Measurements from ENCODE around the gene C2CD4D. TPM values are rescaled to one million over a fixed set of nuclear protein-coding genes. Genes with fewer than 3 reads are reported as not detected.
"Not testable (repeated sequence)": the region's sequence is repeated elsewhere in the genome, so short reads cannot be mapped to it uniquely, and the experiment has no call there.

C2CD4D gene
- total and polyA plus RNA-seq, 7 experiments from 2014 or later, result 0.18 to 0.87 (median 0.34) TPM; not detected in 4

- Mint-ChIP-seq H3K27ac (peak overlapping the region in 7 of 9 donors; percentile 43 to 78 (median 74)), H3K4me1 (peaks cover 10 to 43% (median 24%) of the 10 kb centered on the region in 7 donors), H3K36me3 (peaks cover 10 to 29% (median 14%) of the 10 kb centered on the region in 5 donors)
- peaks cover 0 to 22% (median 0%) of the 10 kb centered on the region in 3 experiments for H3K36me3 ChIP-seq (ENCODE audit: control insufficient read depth in 2 of 3, insufficient read depth in 3 of 3, low read length in 3 of 3)
- DNase-seq; H3K4me3 Mint-ChIP-seq; ATAC-seq; H3K27ac ChIP-seq (ENCODE audit: low read depth, low read length); H3K27me3 Mint-ChIP-seq; CTCF ChIA-PET; H3K4me3 ChIP-seq (ENCODE audit: low read length); H3K4me1 ChIP-seq (ENCODE audit: control insufficient read depth in 2 of 2, insufficient read depth in 2 of 2, low read length in 2 of 2); H3K27me3 ChIP-seq (ENCODE audit: control insufficient read depth in 2 of 2, insufficient read depth in 2 of 2, low read length in 2 of 2); H3K9me3 ChIP-seq (ENCODE audit: control insufficient read depth in 2 of 3, low read length in 3 of 3); intact Hi-C loops (cut with micrococcal nuclease); H3K9me3 Mint-ChIP-seq; POLR2A ChIA-PET: not testable (repeated sequence)
Measured at GRCh38 chr1:151872776-151873175, 33.2 kb upstream of the C2CD4D start.

- peak overlapping the region in 6 of 9 donors; percentile 1 to 84 (median 30) for H3K27ac Mint-ChIP-seq
- intact Hi-C loops (cut with micrococcal nuclease), result no loop called here
- ATAC-seq (no peak), DNase-seq (no peak)
- no peaks in the 10 kb centered on the region for H3K9me3 Mint-ChIP-seq
- Histone ChIP-seq H3K4me3 (ENCODE audit: low read length) (no peak overlapping the region), H3K4me1 (ENCODE audit: control insufficient read depth in 2 of 2, insufficient read depth in 2 of 2, low read length in 2 of 2) (peaks cover 0 to 5% of the 10 kb centered on the region in 2 donors), H3K36me3 (ENCODE audit: control insufficient read depth in 2 of 3, insufficient read depth in 3 of 3, low read length in 3 of 3) (peaks cover 0 to 14% (median 0%) of the 10 kb centered on the region in 3 experiments), H3K27ac (ENCODE audit: low read depth, low read length) (no peak overlapping the region), H3K9me3 (ENCODE audit: control insufficient read depth in 2 of 3, low read length in 3 of 3) (no peaks in the 10 kb centered on the region), H3K27me3 (ENCODE audit: control insufficient read depth in 2 of 2, insufficient read depth in 2 of 2, low read length in 2 of 2) (no peaks in the 10 kb centered on the region)
- H3K4me3 Mint-ChIP-seq, result no peak overlapping the region
- ChIA-PET POLR2A (no interaction called here), CTCF (interaction anchor here (0.6 kb wide), 1 partner anchor 83 kb away, joined by 3 read pairs; no protein-coding TSS in a partner anchor)
- H3K36me3 Mint-ChIP-seq, result peaks cover 10 to 20% (median 11%) of the 10 kb centered on the region in 5 donors
- peaks cover 11 to 38% (median 24%) of the 10 kb centered on the region in 7 donors for H3K4me1 Mint-ChIP-seq
- no peaks in the 10 kb centered on the region for H3K27me3 Mint-ChIP-seq
Measured at GRCh38 chr1:151871284-151872030, 31.8 kb upstream of the C2CD4D start.

- ATAC-seq (no peak), DNase-seq (no peak)
- ChIA-PET CTCF (interaction anchor here (0.6 kb wide), 2 partner anchors 78 to 692 kb away, joined by 3 to 6 read pairs; no protein-coding TSS in a partner anchor), POLR2A (no interaction called here)
- Mint-ChIP-seq H3K36me3 (peaks cover 4 to 6% (median 4%) of the 10 kb centered on the region in 5 donors), H3K4me1 (peaks cover 3 to 13% (median 7%) of the 10 kb centered on the region in 7 donors), H3K4me3 (no peak overlapping the region), H3K9me3 (no peaks in the 10 kb centered on the region), H3K27ac (no peak overlapping the region), H3K27me3 (no peaks in the 10 kb centered on the region)
- Histone ChIP-seq H3K4me3 (ENCODE audit: low read length) (no peak overlapping the region), H3K9me3 (ENCODE audit: control insufficient read depth in 2 of 3, low read length in 3 of 3) (no peaks in the 10 kb centered on the region), H3K4me1 (ENCODE audit: control insufficient read depth in 2 of 2, insufficient read depth in 2 of 2, low read length in 2 of 2) (no peaks in the 10 kb centered on the region), H3K27me3 (ENCODE audit: control insufficient read depth in 2 of 2, insufficient read depth in 2 of 2, low read length in 2 of 2) (no peaks in the 10 kb centered on the region), H3K36me3 (ENCODE audit: control insufficient read depth in 2 of 3, insufficient read depth in 3 of 3, low read length in 3 of 3) (peaks cover 0 to 3% (median 0%) of the 10 kb centered on the region in 3 experiments), H3K27ac (ENCODE audit: low read depth, low read length) (no peak overlapping the region)
- intact Hi-C loops (cut with micrococcal nuclease), result no loop called here
Measured at GRCh38 chr1:151868486-151868885, 28.9 kb upstream of the C2CD4D start.

DNA sequence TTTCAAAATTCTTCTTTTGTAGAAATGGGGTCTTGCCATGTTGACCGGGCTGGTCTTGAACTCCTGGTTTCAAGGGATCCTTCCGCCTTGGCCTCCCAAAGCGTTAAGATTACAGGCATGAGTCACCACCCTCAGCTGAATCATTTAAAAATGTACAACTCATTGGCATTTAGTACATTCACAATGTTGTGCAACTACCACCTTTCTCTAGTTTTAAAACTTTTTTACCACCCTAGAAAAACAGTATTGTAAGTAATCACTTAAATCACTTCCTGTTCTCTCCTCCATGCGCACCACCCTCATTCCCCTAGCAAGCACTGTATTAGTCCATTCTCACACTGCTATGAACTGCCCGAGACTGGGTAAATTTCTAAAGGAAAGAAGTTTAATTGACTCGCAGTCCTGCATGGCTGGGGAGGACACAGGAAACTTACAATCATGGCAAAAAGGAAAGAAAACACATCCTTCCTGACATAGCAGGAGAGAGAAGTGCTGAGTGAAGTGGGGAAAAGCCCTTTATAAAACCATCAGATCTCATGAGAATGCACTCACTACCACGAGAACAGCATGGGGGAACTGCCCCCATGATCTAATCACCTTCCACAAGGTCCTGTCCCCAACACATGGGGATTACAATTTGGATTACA, 28.3 kb upstream of the C2CD4D start:
- ChIA-PET CTCF (interaction anchor here (0.6 kb wide), 2 partner anchors 79 to 692 kb away, joined by 3 to 6 read pairs; no protein-coding TSS in a partner anchor), POLR2A (interaction anchor here (0.5 to 0.8 kb wide), 2 partner anchors 14 to 808 kb away, joined by 3 read pairs; partner anchors contain the start of gene CDC42SE1)
- H3K4me3 ChIP-seq (ENCODE audit: low read length), result no peak overlapping the region
- H3K4me3 Mint-ChIP-seq, result no peak overlapping the region
- peak overlapping the region in 1 of 9 donors; percentile 25 for H3K27ac Mint-ChIP-seq
- no peaks in the 10 kb centered on the region for H3K9me3 Mint-ChIP-seq
- no peaks in the 10 kb centered on the region for H3K36me3 ChIP-seq (ENCODE audit: control insufficient read depth in 2 of 3, insufficient read depth in 3 of 3, low read length in 3 of 3)
- peaks cover 0 to 2% (median 0%) of the 10 kb centered on the region in 5 donors for H3K27me3 Mint-ChIP-seq
- H3K9me3 ChIP-seq (ENCODE audit: control insufficient read depth in 2 of 3, low read length in 3 of 3), result no peaks in the 10 kb centered on the region
- no peaks in the 10 kb centered on the region for H3K4me1 ChIP-seq (ENCODE audit: control insufficient read depth in 2 of 2, insufficient read depth in 2 of 2, low read length in 2 of 2)
- ATAC-seq (peak; percentile 38), DNase-seq (no peak)
- H3K4me1 Mint-ChIP-seq, result peaks cover 0 to 9% (median 7%) of the 10 kb centered on the region in 7 donors
- peaks cover 0 to under 1% (median 0%) of the 10 kb centered on the region in 5 donors for H3K36me3 Mint-ChIP-seq
- no peaks in the 10 kb centered on the region for H3K27me3 ChIP-seq (ENCODE audit: control insufficient read depth in 2 of 2, insufficient read depth in 2 of 2, low read length in 2 of 2)
- intact Hi-C loops (cut with micrococcal nuclease), result no loop called here
- no peak overlapping the region for H3K27ac ChIP-seq (ENCODE audit: low read depth, low read length)

DNA sequence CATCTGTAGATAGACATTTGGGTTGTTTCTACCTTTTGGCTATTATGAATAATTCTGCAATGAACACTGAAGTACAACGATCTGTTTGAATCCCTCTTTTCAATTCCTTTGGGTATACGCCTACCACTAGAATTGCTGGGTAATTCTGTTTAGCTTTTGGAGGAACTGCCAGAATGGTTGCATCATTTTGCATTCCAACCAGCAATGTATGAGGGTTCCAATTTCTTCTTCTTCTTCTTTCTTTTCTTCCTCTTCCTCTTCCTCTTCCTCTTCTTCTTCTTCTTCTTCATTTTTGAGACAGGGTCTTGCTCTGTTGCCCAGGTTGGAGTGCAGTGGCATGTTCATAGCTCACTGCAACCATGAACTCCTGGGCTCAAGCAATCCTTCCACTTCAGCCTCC, 27.7 kb upstream of the C2CD4D start:
- peaks cover 0 to 9% (median 8%) of the 10 kb centered on the region in 7 donors for H3K4me1 Mint-ChIP-seq
- DNase-seq (no peak), ATAC-seq (no peak)
- no peaks in the 10 kb centered on the region for H3K36me3 ChIP-seq (ENCODE audit: control insufficient read depth in 2 of 3, insufficient read depth in 3 of 3, low read length in 3 of 3)
- H3K9me3 ChIP-seq (ENCODE audit: control insufficient read depth in 2 of 3, low read length in 3 of 3), result no peaks in the 10 kb centered on the region
- H3K36me3 Mint-ChIP-seq, result no peaks in the 10 kb centered on the region
- intact Hi-C loops (cut with micrococcal nuclease), result no loop called here
- no peak overlapping the region for H3K27ac ChIP-seq (ENCODE audit: low read depth, low read length)
- H3K27ac Mint-ChIP-seq, result no peak overlapping the region
- CTCF ChIA-PET, result no interaction called here
- H3K4me3 Mint-ChIP-seq, result no peak overlapping the region
- H3K9me3 Mint-ChIP-seq, result no peaks in the 10 kb centered on the region
- POLR2A ChIA-PET, result interaction anchor here (0.5 to 0.8 kb wide), 2 partner anchors 15 to 808 kb away, joined by 3 read pairs; partner anchors contain the start of gene CDC42SE1
- H3K4me3 ChIP-seq (ENCODE audit: low read length), result no peak overlapping the region
- H3K27me3 Mint-ChIP-seq, result peaks cover 0 to 5% (median 0%) of the 10 kb centered on the region in 5 donors
- H3K27me3 ChIP-seq (ENCODE audit: control insufficient read depth in 2 of 2, insufficient read depth in 2 of 2, low read length in 2 of 2), result no peaks in the 10 kb centered on the region
- no peaks in the 10 kb centered on the region for H3K4me1 ChIP-seq (ENCODE audit: control insufficient read depth in 2 of 2, insufficient read depth in 2 of 2, low read length in 2 of 2)

DNA sequence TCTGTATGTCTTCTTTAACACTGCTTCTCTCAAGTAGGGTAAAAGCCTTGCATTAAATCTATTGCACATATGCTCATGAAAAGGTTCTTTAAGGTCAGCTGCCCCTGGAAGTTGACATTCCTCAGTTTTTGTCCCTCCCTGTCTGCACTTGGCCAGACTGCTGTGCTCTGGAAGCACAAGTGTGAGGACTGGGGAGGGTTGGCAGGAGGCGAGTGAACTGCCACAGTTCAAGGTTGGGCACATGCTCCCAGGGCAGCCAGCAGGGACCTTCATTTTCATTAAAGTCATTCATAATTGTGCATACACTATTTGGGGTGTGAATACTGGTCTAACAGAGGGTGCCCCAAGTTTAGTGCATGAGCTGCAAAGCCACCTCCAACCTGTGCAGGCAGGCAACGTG, 24.8 kb upstream of the C2CD4D start:
- no peak overlapping the region for H3K4me3 Mint-ChIP-seq
- peaks cover 0 to 9% (median 8%) of the 10 kb centered on the region in 7 donors for H3K4me1 Mint-ChIP-seq
- peaks cover 0 to 5% (median 0%) of the 10 kb centered on the region in 5 donors for H3K27me3 Mint-ChIP-seq
- no peaks in the 10 kb centered on the region for H3K36me3 Mint-ChIP-seq
- Histone ChIP-seq H3K9me3 (ENCODE audit: control insufficient read depth in 2 of 3, low read length in 3 of 3) (no peaks in the 10 kb centered on the region), H3K4me3 (ENCODE audit: low read length) (no peak overlapping the region), H3K27me3 (ENCODE audit: control insufficient read depth in 2 of 2, insufficient read depth in 2 of 2, low read length in 2 of 2) (no peaks in the 10 kb centered on the region), H3K36me3 (ENCODE audit: control insufficient read depth in 2 of 3, insufficient read depth in 3 of 3, low read length in 3 of 3) (no peaks in the 10 kb centered on the region), H3K27ac (ENCODE audit: low read depth, low read length) (no peak overlapping the region), H3K4me1 (ENCODE audit: control insufficient read depth in 2 of 2, insufficient read depth in 2 of 2, low read length in 2 of 2) (no peaks in the 10 kb centered on the region)
- H3K9me3 Mint-ChIP-seq, result no peaks in the 10 kb centered on the region
- intact Hi-C loops (cut with micrococcal nuclease), result no loop called here
- H3K27ac Mint-ChIP-seq, result no peak overlapping the region
- no peak for DNase-seq
- ATAC-seq, result no peak
- ChIA-PET POLR2A (no interaction called here), CTCF (no interaction called here)
